G401.6 (cell line): ENCODE results near the gene CMTM8.

Experiments used
- FAIRE-seq: peaks from 2 replicates; lab custom pipeline; 2012; peaks lifted over from hg19 to GRCh38; lab: Jason Lieb, UNC

CMTM8 gene

DNA sequence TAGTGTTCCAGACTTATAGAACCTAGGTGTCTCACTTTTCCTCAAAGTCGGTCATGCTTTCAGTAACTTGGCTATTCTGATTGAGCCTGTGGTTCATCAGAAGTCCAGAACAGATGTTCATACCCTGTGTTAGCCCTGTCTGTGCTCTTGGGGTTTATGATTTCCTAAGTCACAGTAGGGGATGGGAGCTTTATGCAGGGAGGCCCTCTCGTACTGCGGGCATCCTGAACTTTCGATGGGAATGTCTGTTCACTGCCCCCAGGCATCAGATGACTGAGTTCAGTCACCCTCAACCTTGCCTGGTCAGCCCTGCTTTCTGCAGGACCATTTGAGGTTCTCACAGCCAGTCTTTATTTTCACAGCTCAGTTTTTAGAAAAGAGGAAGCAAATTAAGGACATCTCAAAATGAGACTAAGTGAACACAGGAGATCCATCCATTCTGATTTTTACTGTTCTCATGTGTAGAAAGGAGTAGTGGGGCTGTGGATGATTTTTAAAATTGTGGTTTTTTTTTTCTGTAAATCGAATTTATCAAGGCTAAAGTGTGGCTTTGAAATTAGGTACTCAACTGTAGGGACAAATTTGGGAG lies 71.3 kb downstream of the CMTM8 start:
- no peak for FAIRE-seq

- FAIRE-seq = no peak
These were observed 71.9 kb downstream of the CMTM8 start for GRCh38 chr3:32310336-32310735.

- no peak for FAIRE-seq
These were observed 72.7 kb downstream of the CMTM8 start for GRCh38 chr3:32310918-32311839.

DNA sequence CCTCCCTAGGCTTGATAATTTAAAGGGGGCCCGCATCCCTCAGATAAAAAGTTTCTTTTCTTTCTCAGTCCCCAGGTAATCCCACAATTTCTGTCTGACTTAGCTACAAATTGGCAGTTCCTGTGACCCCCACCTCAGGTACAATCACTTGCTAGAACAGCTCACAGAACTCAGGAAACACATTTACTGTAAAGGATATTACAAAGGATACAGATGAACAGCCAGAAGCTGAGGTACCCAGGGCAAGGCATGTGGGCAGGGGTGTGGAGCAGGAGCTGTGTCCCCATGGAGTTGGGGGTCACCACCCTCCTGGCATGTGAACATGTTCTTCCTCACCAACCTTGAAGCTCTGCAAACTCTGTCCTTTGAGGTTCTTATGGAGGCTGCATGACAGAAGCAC lies 73.8 kb downstream of the CMTM8 start:
- no peak for FAIRE-seq

GRCh38 chr3:32313169-32313568 lies 74.7 kb downstream of the CMTM8 start:
- FAIRE-seq = no peak

DNA sequence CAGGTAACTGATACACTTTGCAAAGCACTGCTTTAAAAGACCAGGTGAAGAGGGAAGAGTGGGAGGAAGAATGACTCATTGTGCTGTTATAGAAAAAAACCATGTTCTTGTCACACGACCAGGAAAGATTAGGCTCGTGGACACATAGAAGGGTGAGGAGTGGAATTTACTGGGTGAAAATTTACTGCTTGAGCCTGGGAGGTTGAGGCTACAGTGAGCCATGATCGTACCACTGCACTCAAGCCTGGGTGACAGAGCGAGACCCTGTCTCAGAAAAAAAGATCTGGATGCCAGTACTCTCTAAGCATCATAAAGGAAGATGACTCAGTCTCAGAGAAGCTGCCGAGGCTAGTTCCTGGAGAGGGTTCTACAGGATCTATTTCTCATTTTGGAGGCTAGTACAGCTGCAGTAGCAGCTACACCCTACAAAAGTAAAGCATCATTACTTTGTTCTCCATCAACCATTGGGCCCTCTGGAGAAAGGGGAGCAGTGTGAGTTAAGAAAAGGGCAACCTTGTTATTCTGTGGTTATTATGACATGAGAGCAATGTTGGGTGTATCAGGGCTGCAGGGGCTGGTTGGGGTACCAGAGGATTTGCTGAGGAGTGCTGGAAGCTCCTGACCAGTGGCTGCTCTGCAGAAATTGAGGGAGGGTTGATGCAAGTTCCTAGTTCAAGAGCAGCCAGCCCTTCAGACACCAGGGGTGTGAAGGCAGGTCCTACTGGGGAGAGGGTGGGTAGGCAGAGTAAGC lies 75.4 kb downstream of the CMTM8 start:
- FAIRE-seq = no peak

GRCh38 chr3:32315441-32315840 lies 77.0 kb downstream of the CMTM8 start:
- no peak for FAIRE-seq

GRCh38 chr3:32316319-32316718 lies 77.8 kb downstream of the CMTM8 start:
- FAIRE-seq = no peak

DNA sequence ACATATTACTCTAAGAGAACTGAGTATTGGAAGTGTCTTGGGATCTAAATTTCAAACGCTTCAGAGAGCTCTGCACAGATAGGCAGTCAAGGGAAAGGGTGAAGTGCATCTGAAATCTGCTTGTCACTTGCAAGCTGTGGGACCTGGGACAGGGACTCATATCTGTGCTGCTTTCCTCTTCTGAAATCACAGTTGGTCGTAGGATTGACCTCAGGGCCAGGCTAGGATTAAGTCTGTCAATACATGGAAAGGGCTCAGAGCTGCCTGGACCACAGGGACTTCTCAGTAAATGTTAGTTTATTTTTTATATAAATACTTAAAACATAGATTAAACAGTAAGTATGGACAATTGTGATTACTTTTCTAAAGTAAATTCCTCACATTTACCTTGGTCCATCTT lies 78.5 kb downstream of the CMTM8 start:
- no peak for FAIRE-seq

- no peak for FAIRE-seq
These were observed 81.1 kb downstream of the CMTM8 start for GRCh38 chr3:32319607-32320006.

DNA sequence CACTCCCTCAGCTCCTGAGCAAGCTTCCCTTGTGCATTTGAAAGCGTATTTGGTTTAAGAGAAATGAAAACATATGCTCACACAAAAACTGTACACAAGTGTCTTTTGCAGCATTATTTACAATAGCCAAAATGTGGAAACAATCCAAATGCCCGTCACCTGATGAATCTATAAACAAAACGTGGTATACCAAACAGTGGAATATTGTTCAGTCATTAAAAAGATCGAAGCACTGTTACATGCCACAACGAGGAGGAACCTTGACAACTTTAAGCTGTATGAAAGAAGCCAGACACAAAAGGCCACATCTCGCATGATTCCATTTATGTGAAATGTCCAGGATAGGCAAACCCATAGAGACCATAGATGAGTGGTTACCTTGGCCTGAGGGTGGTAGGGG lies 81.6 kb downstream of the CMTM8 start:
- FAIRE-seq = no peak

- no peak for FAIRE-seq
These were observed 82.8 kb downstream of the CMTM8 start for GRCh38 chr3:32321095-32321790.

GRCh38 chr3:32322311-32322710 lies 83.8 kb downstream of the CMTM8 start:
- FAIRE-seq = no peak

DNA sequence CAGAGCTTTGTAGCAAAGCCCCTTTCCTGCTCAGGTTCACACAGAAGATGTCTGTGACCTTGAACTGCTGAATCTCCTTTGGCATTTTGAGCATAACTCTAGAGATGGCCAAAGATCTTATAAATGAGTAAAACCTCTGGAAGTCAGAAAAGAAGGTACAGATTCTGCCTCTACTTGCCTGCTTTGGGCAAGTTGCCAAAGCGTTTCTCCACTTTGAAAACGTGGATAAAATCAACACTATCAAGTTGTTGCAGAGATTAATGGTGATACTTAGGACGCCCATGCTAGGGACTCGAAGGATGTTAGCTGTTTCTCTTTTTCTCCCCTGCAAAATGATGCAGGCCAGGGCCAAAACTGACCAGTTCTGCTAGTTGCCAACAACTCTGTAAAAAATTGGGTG lies 85.1 kb downstream of the CMTM8 start:
- FAIRE-seq = no peak

GRCh38 chr3:32325201-32325600 lies 86.7 kb downstream of the CMTM8 start:
- FAIRE-seq = no peak

DNA sequence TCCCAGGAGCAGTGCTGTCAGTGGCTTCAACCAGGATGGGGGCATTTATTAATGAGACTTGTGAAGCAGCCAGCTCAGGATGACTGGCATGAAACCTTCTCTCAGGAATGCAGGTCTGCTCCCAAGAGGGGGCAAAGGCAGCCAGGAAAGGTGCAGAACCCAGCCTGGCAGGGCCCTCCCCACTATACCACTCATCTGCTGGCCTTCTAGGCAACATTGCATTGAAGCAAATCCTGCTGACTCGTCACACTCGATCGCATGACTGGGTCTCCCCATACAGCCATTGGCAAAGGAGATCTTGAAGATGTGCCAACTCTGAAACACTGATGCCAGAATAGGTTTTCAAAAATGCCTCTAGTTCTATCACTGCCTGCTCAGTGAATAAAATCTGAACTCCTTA lies 87.4 kb downstream of the CMTM8 start:
- no peak for FAIRE-seq

DNA sequence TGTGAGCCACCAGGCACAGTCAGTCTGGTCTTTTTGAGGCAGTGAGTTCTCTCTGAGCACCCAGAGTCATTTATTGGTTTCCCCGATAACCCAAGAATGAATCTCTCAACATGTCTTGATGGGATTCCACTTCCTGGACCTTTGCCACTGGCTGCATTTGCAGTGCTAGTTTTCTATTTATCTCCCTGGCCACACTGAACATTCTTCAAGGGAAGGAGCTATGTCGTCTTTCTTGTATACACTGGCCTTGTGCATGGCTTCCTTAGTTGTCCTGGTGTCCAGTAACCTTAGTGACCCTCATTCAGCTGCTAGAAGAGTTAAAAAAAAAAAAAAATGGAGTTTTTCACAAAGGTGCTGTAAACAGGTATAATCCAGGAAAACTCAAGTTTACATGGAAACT lies 88.3 kb downstream of the CMTM8 start:
- FAIRE-seq = no peak

DNA sequence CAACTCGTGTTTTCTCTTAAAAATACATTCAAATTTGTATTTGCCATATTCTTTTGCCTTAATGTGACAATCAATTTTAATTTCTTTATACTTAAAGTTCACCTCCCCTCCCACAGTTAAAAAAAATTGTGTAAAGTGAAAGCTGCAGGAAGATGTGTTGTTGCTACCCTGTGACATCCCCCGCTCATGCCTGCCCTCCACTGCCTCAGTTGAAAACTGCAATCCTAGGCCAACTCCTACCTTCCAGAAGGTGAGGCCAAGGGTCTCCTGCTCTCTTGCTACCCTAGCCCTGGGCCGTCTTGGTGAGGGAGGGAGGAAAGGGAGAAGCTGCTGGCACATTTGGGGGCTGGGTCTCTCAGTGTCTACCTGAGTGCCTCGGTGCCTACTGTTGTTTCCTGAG lies 96.2 kb downstream of the CMTM8 start:
- no peak for FAIRE-seq

DNA sequence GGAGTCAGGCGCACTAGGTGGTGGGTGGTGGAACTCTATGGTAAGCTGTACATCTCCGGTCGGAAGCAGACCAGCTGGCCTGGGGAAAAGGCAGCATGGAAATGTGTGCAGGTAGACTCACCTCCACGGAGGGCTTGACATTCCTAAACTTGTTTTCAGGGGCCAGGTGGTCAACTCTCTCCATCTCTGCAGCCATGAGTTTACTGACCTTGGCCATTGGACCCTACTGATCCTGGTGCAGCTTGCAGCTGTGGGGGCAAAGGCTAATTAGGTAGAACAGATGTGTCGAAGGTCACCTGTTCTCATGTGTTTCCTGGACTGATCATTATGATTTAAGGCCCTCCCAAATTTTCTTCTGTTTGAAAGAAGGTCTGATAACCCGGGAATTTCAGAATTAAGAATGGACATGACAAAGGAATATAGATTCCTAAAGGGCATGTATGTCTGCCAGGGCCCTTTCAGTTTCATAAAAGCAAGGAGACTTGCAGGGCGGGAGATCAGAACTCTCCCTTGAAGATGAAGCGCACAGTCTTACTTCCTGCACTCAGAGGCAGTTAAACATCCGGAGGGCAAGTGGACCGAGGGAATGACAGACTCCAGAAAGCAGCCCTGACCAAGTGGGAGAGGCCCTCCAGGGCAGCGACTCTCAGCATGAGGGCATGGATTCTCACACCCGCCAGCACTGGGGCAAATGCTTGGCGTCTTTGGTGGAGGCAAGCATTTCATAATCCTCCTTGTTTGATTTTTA lies 97.1 kb downstream of the CMTM8 start:
- FAIRE-seq = no peak

- FAIRE-seq = no peak
These were observed 97.6 kb downstream of the CMTM8 start for GRCh38 chr3:32336113-32336498.

- FAIRE-seq = no peak
These were observed 99.0 kb downstream of the CMTM8 start for GRCh38 chr3:32337505-32337904.

GRCh38 chr3:32340039-32340438 lies 101.6 kb downstream of the CMTM8 start:
- FAIRE-seq = no peak
